Coronary artery (tissue), 2 donors: ENCODE results near the gene SREBF2.

Source experiments
- DNase-seq: peaks from one replicate; pipeline ENCODE4 v3.0.0-alpha.2; 2017; ENCODE audit warnings: low spot score
- H3K27ac ChIP-seq, 2 donors: fragments of 200-600 bp; sonication (generic); one replicate each; pipeline ENCODE4 v1.5.1; 2016 to 2019
- H3K4me3 ChIP-seq: fragments of 200-600 bp; sonication (generic); 2 replicates; pipeline ENCODE4 v1.5.1; 2016; ENCODE audit warnings: mild to moderate bottlenecking, moderate library complexity
- CTCF ChIP-seq: fragments of 200-600 bp; sonication (generic); IDR thresholded peaks from one replicate; pipeline ENCODE4 v1.5.1; 2019; ENCODE audit warnings: antibody characterized with exemption

Gene SREBF2

DNA sequence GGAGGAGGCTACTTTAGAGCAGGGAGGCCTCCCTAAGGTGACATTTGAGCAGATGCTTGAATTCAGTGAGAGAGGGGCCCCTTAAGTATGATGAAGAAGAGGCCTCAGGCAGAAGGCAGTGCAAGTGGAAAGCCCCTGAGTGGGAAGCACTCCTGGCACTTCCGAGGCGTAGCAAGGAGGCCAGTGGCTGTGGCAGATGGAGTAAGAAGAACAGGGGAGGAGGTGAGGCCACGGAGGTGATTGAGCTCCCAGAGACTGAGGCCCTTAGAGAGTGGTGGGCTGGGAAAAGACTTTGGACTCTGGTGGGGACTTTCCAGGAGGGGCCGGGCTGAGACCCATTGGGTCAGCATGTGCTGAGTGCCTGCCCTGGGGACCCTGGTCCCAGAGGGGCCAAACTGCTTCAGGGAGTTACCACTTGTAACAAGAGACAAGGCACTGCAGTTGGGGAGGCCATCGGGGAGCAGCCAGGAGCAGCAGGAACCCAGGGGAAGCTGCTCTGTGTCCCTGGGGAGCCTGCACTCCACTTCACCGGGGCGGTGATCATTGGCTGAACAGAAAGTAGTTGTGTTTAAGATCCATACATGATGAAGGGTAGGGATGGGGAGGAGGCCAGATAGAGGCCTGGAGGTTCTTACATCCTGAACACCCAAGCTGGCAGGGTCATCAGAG, 116.5 kb downstream of the SREBF2 start:
- H3K27ac ChIP-seq, result no peak overlapping the region
- H3K4me3 ChIP-seq, result no peak overlapping the region
- TF ChIP-seq CTCF, result no peak
- no peak for DNase-seq

GRCh38 chr22:41951898-41952474, 119.1 kb downstream of the SREBF2 start, which contains the start of gene SMIM45:
Gene SMIM45, plus strand, starts transcription at chr22:41952150.
- DNase-seq, result no peak
- no peak within 1 kb of the TSS for H3K27ac ChIP-seq
- no peak within 1 kb of the TSS for H3K4me3 ChIP-seq
- no peak for TF ChIP-seq CTCF

GRCh38 chr22:41952713-41953112, 119.8 kb downstream of the SREBF2 start:
- no peak overlapping the region for H3K4me3 ChIP-seq
- no peak for DNase-seq
- no peak for TF ChIP-seq CTCF
- H3K27ac ChIP-seq, result no peak overlapping the region
